Measurements from ENCODE around the gene GPR42. TPM values are rescaled to one million over a fixed set of nuclear protein-coding genes. Genes with fewer than 3 reads are reported as not detected.

The GPR42 gene
- total RNA-seq, 1 experiment from 2014 or later: not detected

DNA sequence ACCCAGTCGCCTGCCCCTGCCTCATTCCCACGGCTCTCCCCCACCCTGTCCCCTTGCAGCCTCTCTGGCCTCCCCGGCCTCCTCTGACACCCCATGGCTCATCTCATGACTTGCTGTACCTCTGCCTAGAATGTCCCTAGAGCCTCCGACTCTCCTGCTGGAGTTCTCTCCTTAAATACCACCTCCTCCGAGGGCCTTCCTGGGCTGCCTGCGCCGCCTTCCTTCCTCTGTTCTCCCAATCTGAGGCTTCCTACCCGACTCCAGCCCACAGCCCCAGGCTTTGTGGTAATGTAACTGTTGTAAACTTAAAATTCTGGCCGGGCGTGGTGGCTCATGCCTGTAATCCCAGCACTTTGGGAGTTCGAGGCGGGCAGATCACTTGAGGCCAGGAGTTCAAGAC is 27.7 kb downstream of the GPR42 start:
- H3K9me3 Mint-ChIP-seq: no peaks in the 10 kb centered on the region
- TF ChIP-seq, protein P1, sequence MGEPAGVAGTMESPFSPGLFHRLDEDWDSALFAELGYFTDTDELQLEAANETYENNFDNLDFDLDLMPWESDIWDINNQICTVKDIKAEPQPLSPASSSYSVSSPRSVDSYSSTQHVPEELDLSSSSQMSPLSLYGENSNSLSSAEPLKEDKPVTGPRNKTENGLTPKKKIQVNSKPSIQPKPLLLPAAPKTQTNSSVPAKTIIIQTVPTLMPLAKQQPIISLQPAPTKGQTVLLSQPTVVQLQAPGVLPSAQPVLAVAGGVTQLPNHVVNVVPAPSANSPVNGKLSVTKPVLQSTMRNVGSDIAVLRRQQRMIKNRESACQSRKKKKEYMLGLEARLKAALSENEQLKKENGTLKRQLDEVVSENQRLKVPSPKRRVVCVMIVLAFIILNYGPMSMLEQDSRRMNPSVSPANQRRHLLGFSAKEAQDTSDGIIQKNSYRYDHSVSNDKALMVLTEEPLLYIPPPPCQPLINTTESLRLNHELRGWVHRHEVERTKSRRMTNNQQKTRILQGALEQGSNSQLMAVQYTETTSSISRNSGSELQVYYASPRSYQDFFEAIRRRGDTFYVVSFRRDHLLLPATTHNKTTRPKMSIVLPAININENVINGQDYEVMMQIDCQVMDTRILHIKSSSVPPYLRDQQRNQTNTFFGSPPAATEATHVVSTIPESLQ (CRISPR knock-in tag; IDR thresholded peaks at IDR 0.05): no peak
- TF ChIP-seq ZNF317 (CRISPR knock-in tag; IDR thresholded peaks at IDR 0.05; ENCODE audit: borderline replicate concordance, low read depth) (no peak), ZBTB21 (CRISPR knock-in tag; IDR thresholded peaks at IDR 0.05; ENCODE audit: borderline replicate concordance) (no peak), NFYB (CRISPR knock-in tag; conservative IDR thresholded peaks at IDR 0.05; ENCODE audit: low read depth) (no peak), SOX15 (CRISPR knock-in tag; IDR thresholded peaks at IDR 0.05) (no peak), KAT7 (CRISPR knock-in tag; IDR thresholded peaks at IDR 0.05; ENCODE audit: borderline replicate concordance) (no peak), TEAD1 (CRISPR knock-in tag; IDR thresholded peaks at IDR 0.05) (no peak), TCF7 (CRISPR knock-in tag; IDR thresholded peaks at IDR 0.05; ENCODE audit: low read depth) (no peak)
- H3K4me1 Mint-ChIP-seq: no peaks in the 10 kb centered on the region
- no peak overlapping the region for H3K4me3 Mint-ChIP-seq
- no peaks in the 10 kb centered on the region for H3K36me3 Mint-ChIP-seq
- ATAC-seq (no peak), DNase-seq (ENCODE audit: low spot score) (no peak)
- CTCF ChIA-PET: no interaction called here
- no peaks in the 10 kb centered on the region for H3K27me3 Mint-ChIP-seq (ENCODE audit: low read depth)
- no peak overlapping the region for H3K27ac Mint-ChIP-seq
- POLR2A ChIA-PET: no interaction called here

DNA sequence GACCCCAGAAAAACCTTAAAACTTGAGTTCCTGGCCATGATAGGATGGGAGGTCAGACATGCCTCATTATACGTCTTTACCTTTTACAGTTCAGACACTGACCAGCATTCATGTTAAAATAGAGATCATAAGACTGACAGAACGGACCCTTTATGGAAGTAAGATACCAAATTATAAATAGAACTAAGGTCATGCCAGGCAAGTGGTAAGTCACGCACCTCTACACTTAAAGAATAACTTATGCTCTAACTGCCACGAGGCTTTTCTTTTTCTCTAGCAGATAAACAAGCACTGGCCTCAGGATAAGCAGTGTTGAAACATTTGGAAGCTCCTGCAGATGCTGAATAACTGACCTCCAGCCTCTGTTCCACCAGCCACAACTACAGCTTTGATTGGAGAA is 28.4 kb downstream of the GPR42 start:
- no peak overlapping the region for H3K4me3 Mint-ChIP-seq
- no peaks in the 10 kb centered on the region for H3K9me3 Mint-ChIP-seq
- H3K27ac Mint-ChIP-seq: no peak overlapping the region
- no peaks in the 10 kb centered on the region for H3K4me1 Mint-ChIP-seq
- DNase-seq (ENCODE audit: low spot score) (no peak), ATAC-seq (no peak)
- ChIA-PET CTCF (no interaction called here), POLR2A (no interaction called here)
- H3K27me3 Mint-ChIP-seq (ENCODE audit: low read depth): no peaks in the 10 kb centered on the region
- H3K36me3 Mint-ChIP-seq: no peaks in the 10 kb centered on the region
- TF ChIP-seq, protein P2, sequence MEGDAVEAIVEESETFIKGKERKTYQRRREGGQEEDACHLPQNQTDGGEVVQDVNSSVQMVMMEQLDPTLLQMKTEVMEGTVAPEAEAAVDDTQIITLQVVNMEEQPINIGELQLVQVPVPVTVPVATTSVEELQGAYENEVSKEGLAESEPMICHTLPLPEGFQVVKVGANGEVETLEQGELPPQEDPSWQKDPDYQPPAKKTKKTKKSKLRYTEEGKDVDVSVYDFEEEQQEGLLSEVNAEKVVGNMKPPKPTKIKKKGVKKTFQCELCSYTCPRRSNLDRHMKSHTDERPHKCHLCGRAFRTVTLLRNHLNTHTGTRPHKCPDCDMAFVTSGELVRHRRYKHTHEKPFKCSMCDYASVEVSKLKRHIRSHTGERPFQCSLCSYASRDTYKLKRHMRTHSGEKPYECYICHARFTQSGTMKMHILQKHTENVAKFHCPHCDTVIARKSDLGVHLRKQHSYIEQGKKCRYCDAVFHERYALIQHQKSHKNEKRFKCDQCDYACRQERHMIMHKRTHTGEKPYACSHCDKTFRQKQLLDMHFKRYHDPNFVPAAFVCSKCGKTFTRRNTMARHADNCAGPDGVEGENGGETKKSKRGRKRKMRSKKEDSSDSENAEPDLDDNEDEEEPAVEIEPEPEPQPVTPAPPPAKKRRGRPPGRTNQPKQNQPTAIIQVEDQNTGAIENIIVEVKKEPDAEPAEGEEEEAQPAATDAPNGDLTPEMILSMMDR (IDR thresholded peaks at IDR 0.05): no peak
- TF ChIP-seq TP53 (CRISPR knock-in tag; IDR thresholded peaks at IDR 0.05) (no peak), TEAD1 (CRISPR knock-in tag; IDR thresholded peaks at IDR 0.05) (no peak), NR2C2 (CRISPR knock-in tag; IDR thresholded peaks at IDR 0.05) (no peak), KAT7 (CRISPR knock-in tag; IDR thresholded peaks at IDR 0.05; ENCODE audit: borderline replicate concordance) (no peak), ZNF138 (CRISPR knock-in tag; conservative IDR thresholded peaks at IDR 0.05) (no peak), GABPB1 (CRISPR knock-in tag; IDR thresholded peaks at IDR 0.05) (no peak)
- TF ChIP-seq, protein P3, sequence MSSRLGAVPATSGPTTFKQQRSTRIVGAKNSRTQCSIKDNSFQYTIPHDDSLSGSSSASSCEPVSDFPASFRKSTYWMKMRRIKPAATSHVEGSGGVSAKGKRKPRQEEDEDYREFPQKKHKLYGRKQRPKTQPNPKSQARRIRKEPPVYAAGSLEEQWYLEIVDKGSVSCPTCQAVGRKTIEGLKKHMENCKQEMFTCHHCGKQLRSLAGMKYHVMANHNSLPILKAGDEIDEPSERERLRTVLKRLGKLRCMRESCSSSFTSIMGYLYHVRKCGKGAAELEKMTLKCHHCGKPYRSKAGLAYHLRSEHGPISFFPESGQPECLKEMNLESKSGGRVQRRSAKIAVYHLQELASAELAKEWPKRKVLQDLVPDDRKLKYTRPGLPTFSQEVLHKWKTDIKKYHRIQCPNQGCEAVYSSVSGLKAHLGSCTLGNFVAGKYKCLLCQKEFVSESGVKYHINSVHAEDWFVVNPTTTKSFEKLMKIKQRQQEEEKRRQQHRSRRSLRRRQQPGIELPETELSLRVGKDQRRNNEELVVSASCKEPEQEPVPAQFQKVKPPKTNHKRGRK (CRISPR knock-in tag; IDR thresholded peaks at IDR 0.05; ENCODE audit: borderline replicate concordance): no peak
- TF ChIP-seq, protein P4, sequence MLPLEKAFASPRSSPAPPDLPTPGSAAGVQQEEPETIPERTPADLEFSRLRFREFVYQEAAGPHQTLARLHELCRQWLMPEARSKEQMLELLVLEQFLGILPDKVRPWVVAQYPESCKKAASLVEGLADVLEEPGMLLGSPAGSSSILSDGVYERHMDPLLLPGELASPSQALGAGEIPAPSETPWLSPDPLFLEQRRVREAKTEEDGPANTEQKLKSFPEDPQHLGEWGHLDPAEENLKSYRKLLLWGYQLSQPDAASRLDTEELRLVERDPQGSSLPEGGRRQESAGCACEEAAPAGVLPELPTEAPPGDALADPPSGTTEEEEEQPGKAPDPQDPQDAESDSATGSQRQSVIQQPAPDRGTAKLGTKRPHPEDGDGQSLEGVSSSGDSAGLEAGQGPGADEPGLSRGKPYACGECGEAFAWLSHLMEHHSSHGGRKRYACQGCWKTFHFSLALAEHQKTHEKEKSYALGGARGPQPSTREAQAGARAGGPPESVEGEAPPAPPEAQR (CRISPR knock-in tag; IDR thresholded peaks at IDR 0.05): no peak
- TF ChIP-seq, protein P5, sequence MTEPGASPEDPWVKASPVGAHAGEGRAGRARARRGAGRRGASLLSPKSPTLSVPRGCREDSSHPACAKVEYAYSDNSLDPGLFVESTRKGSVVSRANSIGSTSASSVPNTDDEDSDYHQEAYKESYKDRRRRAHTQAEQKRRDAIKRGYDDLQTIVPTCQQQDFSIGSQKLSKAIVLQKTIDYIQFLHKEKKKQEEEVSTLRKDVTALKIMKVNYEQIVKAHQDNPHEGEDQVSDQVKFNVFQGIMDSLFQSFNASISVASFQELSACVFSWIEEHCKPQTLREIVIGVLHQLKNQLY (CRISPR knock-in tag; IDR thresholded peaks at IDR 0.05): no peak

Measured in WTC11 (cell line).